Fibroblast of villous mesenchyme (primary cell): ENCODE results near the gene ACVR1. TPM values are rescaled to one million over a fixed set of nuclear protein-coding genes. Genes with fewer than 3 reads are reported as not detected.
A peak's percentile ranks its signal among the peaks of the same experiment; 100 is the strongest.

Experiments used
- DNase-seq: peaks from one replicate; pipeline ENCODE4 v3.0.0-alpha.2; 2010; ENCODE audit warnings: low read depth
- H3K4me3 ChIP-seq: 2 replicates; pipeline ENCODE4 v1.5.1; 2011; ENCODE audit warnings: low read depth, mild to moderate bottlenecking, low read length
- total RNA-seq: library from RNA; depleted of rRNA; stranded (reverse); fragments of >200 nt; gene quantifications from 2 replicates; pipeline ENCODE4 v1.2.3, GENCODE V29; 2012
- TF ChIP-seq, protein P1 (sequence below): IDR thresholded peaks from 2 replicates; pipeline ENCODE4 v1.5.1; 2012; ENCODE audit warnings: low read depth, mild to moderate bottlenecking, low read length; ENCODE audit not compliant: insufficient read depth

The ACVR1 gene
- total RNA-seq, 1 donor = 44.9 TPM

DNA sequence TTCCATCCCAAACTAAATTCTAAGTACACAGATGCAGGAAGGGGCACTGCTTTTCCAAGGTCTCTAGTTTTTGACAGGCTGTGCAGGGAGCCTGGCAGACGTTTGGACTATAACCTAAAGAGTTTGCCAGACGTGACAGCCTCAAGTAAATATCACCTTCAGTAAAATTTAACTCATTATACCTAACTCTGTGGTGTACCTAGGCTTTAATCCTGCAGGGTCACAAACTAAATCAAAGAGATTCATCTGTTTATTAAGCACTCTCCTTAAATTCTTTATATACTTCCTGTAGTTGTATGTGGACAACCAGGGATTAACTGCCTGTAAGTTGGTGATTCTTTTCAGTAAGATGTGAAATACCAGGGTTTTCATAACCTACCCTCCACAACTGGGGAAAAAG, 92.9 kb downstream of the ACVR1 start:
- TF ChIP-seq, protein P1, sequence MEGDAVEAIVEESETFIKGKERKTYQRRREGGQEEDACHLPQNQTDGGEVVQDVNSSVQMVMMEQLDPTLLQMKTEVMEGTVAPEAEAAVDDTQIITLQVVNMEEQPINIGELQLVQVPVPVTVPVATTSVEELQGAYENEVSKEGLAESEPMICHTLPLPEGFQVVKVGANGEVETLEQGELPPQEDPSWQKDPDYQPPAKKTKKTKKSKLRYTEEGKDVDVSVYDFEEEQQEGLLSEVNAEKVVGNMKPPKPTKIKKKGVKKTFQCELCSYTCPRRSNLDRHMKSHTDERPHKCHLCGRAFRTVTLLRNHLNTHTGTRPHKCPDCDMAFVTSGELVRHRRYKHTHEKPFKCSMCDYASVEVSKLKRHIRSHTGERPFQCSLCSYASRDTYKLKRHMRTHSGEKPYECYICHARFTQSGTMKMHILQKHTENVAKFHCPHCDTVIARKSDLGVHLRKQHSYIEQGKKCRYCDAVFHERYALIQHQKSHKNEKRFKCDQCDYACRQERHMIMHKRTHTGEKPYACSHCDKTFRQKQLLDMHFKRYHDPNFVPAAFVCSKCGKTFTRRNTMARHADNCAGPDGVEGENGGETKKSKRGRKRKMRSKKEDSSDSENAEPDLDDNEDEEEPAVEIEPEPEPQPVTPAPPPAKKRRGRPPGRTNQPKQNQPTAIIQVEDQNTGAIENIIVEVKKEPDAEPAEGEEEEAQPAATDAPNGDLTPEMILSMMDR = no peak
- DNase-seq = no peak
- no peak overlapping the region for H3K4me3 ChIP-seq

DNA sequence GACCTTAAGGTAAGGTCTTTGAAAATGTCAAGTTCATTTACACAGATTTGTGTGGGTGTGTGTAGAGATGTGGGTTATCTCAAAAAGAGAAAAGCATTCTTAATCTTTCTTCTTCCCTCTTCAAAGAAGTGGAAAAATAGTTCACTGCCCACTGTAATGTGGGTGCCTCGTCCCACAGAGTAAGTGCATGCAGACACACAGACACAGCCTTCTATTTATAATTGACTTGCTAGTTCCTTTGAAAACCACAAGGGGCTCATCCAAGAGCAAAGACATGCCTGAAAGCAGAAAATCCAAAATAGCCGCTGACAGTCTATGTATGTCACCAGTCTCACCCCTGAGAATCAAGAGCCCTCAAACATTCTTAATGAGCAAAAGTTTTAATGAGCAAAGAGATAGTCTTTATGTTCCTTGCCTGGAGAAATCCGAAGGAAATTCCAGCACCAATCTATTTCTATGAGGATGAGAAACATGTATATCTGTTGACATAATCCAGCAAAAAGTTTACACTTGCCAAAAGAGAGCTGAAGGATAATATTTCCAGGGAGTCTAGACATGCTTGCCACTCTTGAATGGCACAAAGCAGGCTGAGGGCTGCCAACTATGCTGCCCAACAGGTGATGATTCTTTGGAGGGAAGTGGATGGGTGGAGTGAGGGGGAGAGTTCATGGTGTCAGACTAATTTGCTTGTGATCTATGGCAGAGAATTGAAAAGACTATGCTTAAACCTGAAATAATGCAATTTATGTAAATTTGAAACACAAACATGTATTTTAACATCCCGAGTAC, 93.9 kb downstream of the ACVR1 start:
- TF ChIP-seq, protein P1 = peak; percentile 49
- DNase-seq = peak; percentile 33
- no peak overlapping the region for H3K4me3 ChIP-seq

DNA sequence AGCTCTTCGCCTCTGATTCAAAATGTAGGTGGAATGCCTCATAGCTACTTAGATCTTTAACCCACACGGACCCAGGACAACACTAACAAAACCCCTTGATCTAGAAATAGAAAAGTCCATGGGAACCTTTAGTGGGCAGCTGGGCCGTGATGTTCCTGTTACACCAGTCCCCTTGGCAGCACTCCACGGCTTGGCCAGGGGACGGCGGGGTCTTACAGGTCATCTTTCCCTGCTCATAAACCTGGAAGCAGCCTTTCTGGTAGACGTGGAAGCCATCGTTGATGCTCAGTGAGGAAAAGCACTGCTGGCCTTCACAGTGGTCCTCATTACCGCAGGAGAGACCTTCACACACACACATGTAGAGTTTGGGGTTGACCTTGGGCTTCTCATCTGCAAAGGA, 95.9 kb downstream of the ACVR1 start:
- TF ChIP-seq, protein P1 = no peak
- no peak overlapping the region for H3K4me3 ChIP-seq
- DNase-seq = no peak

DNA sequence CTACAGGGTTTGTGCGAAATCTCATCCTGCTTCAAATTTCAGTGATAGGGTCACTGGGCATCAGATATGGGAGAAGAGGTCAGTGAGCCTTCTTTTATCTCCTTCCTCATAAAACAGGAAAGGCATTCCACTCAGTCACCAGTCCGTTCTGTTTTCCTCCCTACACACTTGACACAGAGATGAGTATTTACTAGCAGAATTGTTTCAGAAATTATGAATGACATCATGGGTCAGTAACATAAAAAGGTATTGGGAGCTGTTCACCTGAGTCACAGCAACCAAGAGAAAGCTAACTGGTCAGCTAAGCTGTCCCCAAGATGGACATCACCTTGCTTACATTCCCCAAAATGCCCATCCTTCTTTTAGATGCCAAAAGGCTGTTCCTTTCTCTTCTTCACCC, 96.3 kb downstream of the ACVR1 start:
- no peak for DNase-seq
- TF ChIP-seq, protein P1 = no peak
- no peak overlapping the region for H3K4me3 ChIP-seq

DNA sequence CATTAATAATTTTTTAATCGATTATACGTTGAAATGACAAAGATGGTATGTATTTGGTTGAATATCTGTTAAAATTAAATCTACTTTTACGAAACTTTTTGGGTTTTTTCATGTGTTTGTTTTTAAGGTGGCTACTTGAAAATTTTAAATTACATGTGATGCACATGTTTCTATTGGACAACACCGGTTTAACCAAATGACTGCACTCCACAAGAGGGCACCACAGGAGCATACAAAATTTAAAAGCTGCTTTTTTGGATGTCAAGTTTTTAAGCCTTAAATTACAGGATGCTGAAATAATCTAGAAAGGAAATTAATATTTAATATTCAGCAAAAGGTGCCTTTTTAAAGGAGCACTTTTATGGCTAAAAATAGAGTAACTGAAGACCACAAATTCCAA, 98.7 kb downstream of the ACVR1 start:
- H3K4me3 ChIP-seq = no peak overlapping the region
- DNase-seq = peak; percentile 70
- TF ChIP-seq, protein P1 = peak; percentile 71

DNA sequence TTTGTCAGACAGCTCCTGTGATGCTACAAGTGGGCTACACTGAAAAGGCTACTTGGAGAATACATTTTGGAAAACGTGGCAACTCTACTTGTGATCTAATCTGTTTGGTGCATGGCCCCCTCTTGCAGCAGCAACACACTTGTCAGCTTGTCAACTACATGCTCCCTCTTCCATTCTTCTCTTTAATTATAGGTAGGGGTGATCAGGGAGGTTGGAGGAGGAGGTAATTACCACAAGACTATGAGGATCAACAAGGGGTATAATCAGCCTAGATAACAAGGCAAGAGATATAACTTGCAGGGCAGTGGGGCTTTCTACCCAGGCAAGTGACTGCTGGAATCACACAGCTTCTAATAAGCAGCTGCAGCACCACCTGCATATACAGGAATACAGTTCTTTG, 104.9 kb downstream of the ACVR1 start:
- no peak overlapping the region for H3K4me3 ChIP-seq
- no peak for DNase-seq
- TF ChIP-seq, protein P1 = no peak

DNA sequence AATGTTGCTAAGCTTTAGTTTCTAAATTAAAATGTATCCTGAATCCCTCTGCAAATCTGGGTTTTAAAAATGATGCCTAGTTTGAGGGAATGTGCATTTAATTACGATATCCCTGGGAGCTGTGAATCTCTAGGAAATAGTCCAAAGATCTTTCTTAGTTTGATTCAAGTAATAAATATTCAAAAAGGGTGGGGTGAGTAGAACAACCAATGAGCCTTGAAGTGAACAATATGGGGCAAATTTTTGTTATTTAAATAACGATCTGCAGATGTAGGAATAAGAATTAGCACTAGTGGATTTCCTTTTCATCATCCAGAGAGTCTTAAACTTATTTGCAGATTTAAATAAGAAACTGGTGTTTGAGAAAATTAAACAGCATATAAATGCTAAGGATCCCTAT, 106.3 kb downstream of the ACVR1 start:
- DNase-seq = no peak
- no peak overlapping the region for H3K4me3 ChIP-seq
- TF ChIP-seq, protein P1 = no peak
